Endometrial microvascular endothelial cells (primary cell): ENCODE measurements around the gene ATOH7. TPM values are rescaled to one million over a fixed set of nuclear protein-coding genes. Genes with fewer than 3 reads are reported as not detected.
"Not testable (repeated sequence)": the region's sequence is repeated elsewhere in the genome, so short reads cannot be mapped to it uniquely, and the experiment has no call there.

ENCODE experiments used
- in situ Hi-C: cut with HindIII; loops from 2 replicates; pipeline ENCODE4 v1.10.0; 2017; ENCODE audit warnings: low sequenced_read_pairs, low pct_unique_long_range_greater_than_20kb; ENCODE audit errors: inconsistent ontology term
- total RNA-seq: library from RNA; depleted of rRNA; stranded (reverse); fragments of >200 nt; gene quantifications from one replicate; pipeline ENCODE4 v1.2.3, GENCODE V29; 2015; ENCODE audit errors: inconsistent ontology term

ATOH7 gene
- total RNA-seq: not detected

GRCh38 chr10:68231817-68232251 is at the start of gene ATOH7:
Gene ATOH7, minus strand, starts transcription at chr10:68232113. Its CDS starts 436 bp downstream, at chr10:68231677.
- in situ Hi-C loops: no loop called here

GRCh38 chr10:68280758-68281157 is 48.8 kb upstream of the ATOH7 start:
- in situ Hi-C loops: no loop called here

- in situ Hi-C loops: not testable (repeated sequence)
Measured at GRCh38 chr10:68278906-68279753, 47.2 kb upstream of the ATOH7 start.

GRCh38 chr10:68277814-68278213 is 45.9 kb upstream of the ATOH7 start:
- in situ Hi-C loops: not testable (repeated sequence)

GRCh38 chr10:68276224-68276623 is 44.3 kb upstream of the ATOH7 start:
- in situ Hi-C loops: no loop called here

GRCh38 chr10:68275600-68276126 is 43.8 kb upstream of the ATOH7 start:
- in situ Hi-C loops: no loop called here

GRCh38 chr10:68272833-68273232 is 40.9 kb upstream of the ATOH7 start:
- in situ Hi-C loops: no loop called here

GRCh38 chr10:68271196-68271882 is 39.4 kb upstream of the ATOH7 start:
- in situ Hi-C loops: no loop called here

- in situ Hi-C loops: no loop called here
Measured at GRCh38 chr10:68269562-68270290, 37.8 kb upstream of the ATOH7 start.

- in situ Hi-C loops: no loop called here
Measured at GRCh38 chr10:68261132-68261856, 29.4 kb upstream of the ATOH7 start.

- in situ Hi-C loops: no loop called here
Measured at GRCh38 chr10:68253346-68253745, 21.4 kb upstream of the ATOH7 start.

GRCh38 chr10:68251625-68252495 is 19.9 kb upstream of the ATOH7 start:
- in situ Hi-C loops: no loop called here

- in situ Hi-C loops: no loop called here
Measured at GRCh38 chr10:68251151-68251550, 19.2 kb upstream of the ATOH7 start.

- in situ Hi-C loops: no loop called here
Measured at GRCh38 chr10:68249297-68249696, 17.4 kb upstream of the ATOH7 start.

- in situ Hi-C loops: no loop called here
Measured at GRCh38 chr10:68247931-68248330, 16.0 kb upstream of the ATOH7 start.

- in situ Hi-C loops: not testable (repeated sequence)
Measured at GRCh38 chr10:68246397-68246796, 14.5 kb upstream of the ATOH7 start.

- in situ Hi-C loops: no loop called here
Measured at GRCh38 chr10:68242051-68242450, 10.1 kb upstream of the ATOH7 start.
